Measurements from ENCODE around the gene ITFG2.
"Not testable (repeated sequence)": the region's sequence is repeated elsewhere in the genome, so short reads cannot be mapped to it uniquely, and the experiment has no call there.

GRCh38 chr12:2770544-2770943 lies 41.9 kb upstream of the ITFG2 start:
- not testable (repeated sequence) for TF ChIP-seq SUZ12 (IDR thresholded peaks at IDR 0.05; ENCODE audit: extremely low read depth, insufficient read depth, insufficient read length); ZNF274 (IDR thresholded peaks at IDR 0.05; ENCODE audit: low read depth, low read length)

All from NT2/D1 (cell line).